HL-60 (cell line): ENCODE results near the gene PHKA2.

Experiments used
- POLR2AphosphoS5 ChIP-seq: IDR thresholded peaks from 2 replicates; pipeline ENCODE4 v1.6.1; 2012; ENCODE audit warnings: low read depth
- TF ChIP-seq, protein P1 (sequence below): IDR thresholded peaks from one replicate; pipeline ENCODE4 v1.5.1; 2011; ENCODE audit warnings: low read length, control low read depth, inconsistent platforms; ENCODE audit not compliant: insufficient read depth
- TF ChIP-seq, protein P2 (sequence below): IDR thresholded peaks from 2 replicates; pipeline ENCODE4 v1.6.1; 2012; ENCODE audit warnings: low read depth; ENCODE audit not compliant: insufficient replicate concordance

DNA sequence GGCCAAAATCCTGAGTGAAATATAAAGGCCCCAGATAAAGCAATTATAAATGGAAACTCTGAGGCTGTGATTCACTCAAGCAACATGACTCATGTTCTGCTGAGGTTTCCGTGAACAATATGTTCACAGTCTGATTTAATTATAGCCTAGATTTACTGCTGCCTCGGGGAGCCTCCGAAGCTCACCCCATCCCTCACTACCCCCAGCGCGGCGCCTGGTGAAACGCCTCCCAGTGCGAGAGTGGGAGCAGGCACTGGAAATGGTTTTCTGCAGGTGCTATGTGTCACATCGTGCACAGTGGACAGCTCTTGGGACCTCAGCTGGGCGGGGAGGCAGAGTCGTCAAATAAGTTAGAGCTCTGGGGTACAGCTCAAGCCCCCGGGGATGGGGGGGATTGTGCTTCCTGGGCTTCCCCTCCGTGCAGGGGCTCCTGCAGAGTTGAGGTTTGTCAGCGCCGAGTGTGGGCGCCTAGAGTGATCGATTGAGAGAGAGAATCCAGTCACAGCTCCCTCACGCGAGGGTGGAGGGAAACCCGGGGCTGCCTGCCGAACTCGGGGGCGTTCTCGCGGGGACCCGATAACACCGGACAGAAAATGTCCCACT lies 110.6 kb downstream of the PHKA2 start:
- TF ChIP-seq, protein P1, sequence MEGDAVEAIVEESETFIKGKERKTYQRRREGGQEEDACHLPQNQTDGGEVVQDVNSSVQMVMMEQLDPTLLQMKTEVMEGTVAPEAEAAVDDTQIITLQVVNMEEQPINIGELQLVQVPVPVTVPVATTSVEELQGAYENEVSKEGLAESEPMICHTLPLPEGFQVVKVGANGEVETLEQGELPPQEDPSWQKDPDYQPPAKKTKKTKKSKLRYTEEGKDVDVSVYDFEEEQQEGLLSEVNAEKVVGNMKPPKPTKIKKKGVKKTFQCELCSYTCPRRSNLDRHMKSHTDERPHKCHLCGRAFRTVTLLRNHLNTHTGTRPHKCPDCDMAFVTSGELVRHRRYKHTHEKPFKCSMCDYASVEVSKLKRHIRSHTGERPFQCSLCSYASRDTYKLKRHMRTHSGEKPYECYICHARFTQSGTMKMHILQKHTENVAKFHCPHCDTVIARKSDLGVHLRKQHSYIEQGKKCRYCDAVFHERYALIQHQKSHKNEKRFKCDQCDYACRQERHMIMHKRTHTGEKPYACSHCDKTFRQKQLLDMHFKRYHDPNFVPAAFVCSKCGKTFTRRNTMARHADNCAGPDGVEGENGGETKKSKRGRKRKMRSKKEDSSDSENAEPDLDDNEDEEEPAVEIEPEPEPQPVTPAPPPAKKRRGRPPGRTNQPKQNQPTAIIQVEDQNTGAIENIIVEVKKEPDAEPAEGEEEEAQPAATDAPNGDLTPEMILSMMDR, result no peak
- TF ChIP-seq POLR2AphosphoS5, result no peak
- TF ChIP-seq, protein P2, sequence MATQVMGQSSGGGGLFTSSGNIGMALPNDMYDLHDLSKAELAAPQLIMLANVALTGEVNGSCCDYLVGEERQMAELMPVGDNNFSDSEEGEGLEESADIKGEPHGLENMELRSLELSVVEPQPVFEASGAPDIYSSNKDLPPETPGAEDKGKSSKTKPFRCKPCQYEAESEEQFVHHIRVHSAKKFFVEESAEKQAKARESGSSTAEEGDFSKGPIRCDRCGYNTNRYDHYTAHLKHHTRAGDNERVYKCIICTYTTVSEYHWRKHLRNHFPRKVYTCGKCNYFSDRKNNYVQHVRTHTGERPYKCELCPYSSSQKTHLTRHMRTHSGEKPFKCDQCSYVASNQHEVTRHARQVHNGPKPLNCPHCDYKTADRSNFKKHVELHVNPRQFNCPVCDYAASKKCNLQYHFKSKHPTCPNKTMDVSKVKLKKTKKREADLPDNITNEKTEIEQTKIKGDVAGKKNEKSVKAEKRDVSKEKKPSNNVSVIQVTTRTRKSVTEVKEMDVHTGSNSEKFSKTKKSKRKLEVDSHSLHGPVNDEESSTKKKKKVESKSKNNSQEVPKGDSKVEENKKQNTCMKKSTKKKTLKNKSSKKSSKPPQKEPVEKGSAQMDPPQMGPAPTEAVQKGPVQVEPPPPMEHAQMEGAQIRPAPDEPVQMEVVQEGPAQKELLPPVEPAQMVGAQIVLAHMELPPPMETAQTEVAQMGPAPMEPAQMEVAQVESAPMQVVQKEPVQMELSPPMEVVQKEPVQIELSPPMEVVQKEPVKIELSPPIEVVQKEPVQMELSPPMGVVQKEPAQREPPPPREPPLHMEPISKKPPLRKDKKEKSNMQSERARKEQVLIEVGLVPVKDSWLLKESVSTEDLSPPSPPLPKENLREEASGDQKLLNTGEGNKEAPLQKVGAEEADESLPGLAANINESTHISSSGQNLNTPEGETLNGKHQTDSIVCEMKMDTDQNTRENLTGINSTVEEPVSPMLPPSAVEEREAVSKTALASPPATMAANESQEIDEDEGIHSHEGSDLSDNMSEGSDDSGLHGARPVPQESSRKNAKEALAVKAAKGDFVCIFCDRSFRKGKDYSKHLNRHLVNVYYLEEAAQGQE, result no peak
